Measurements from ENCODE around the gene SPATA9.

GRCh38 chr5:95723632-95724369 lies 41.0 kb upstream of the SPATA9 start:
- TF ChIP-seq FOSL1 (IDR thresholded peaks at IDR 0.05; ENCODE audit: insufficient read depth, low read depth, low read length) (no peak), CTCF (IDR thresholded peaks at IDR 0.05; ENCODE audit: control extremely low read depth in 1 of 3, insufficient read depth in 1 of 3, low read depth in 1 of 3, low read length in 3 of 3) (no peak), TAF1 (IDR thresholded peaks at IDR 0.05; ENCODE audit: low read depth, low read length) (no peak), CHD2 (IDR thresholded peaks at IDR 0.05; ENCODE audit: low read length) (no peak), RNF2 (IDR thresholded peaks at IDR 0.05; ENCODE audit: borderline replicate concordance, low read depth, low read length, missing control alignments, poor library complexity, severe bottlenecking) (no peak), RAD21 (IDR thresholded peaks at IDR 0.05 in 1 of 2, conservative IDR thresholded peaks at IDR 0.05 in 1 of 2; ENCODE audit: low read depth in 2 of 2, low read length in 2 of 2) (no peak), PHF8 (conservative IDR thresholded peaks at IDR 0.05; ENCODE audit: low read depth, low read length) (no peak), POLR2AphosphoS5 (IDR thresholded peaks at IDR 0.05; ENCODE audit: low read depth, low read length) (no peak), POLR2A (IDR thresholded peaks at IDR 0.05; ENCODE audit: control extremely low read depth in 1 of 2, low read depth in 2 of 2, low read length in 2 of 2) (no peak), HDAC6 (IDR thresholded peaks at IDR 0.05; ENCODE audit: low read depth, low read length) (no peak), EGR1 (IDR thresholded peaks at IDR 0.05; ENCODE audit: borderline replicate concordance, low read depth, low read length) (no peak)
